ENCODE results near the gene TXNRD2. TPM values are rescaled to one million over a fixed set of nuclear protein-coding genes. Genes with fewer than 3 reads are reported as not detected.

Gene TXNRD2
- total and polyA plus RNA-seq, 2 experiments from 2014 or later: 11.2 to 12.4 TPM

GRCh38 chr22:19902245-19902715 lies 39.3 kb downstream of the TXNRD2 start:
- Histone ChIP-seq H2AFZ (no peak overlapping the region), H3K36me3 (ENCODE audit: insufficient read depth) (no peaks in the 10 kb centered on the region), H3K9me2 (ENCODE audit: insufficient read depth) (no peaks in the 10 kb centered on the region), H3F3A (replicated peaks; ENCODE audit: low read depth) (0 out of 2 replicates have a peak, but pooled peaks cover 2% of the 10 kb centered on the region), H3K27me3 (ENCODE audit: insufficient read depth) (no peaks in the 10 kb centered on the region), H4K20me1 (replicated peaks; ENCODE audit: insufficient read depth) (no peaks in the 10 kb centered on the region), H3K27ac (ENCODE audit: low read depth) (no peak overlapping the region), H3K79me2 (replicated peaks; ENCODE audit: insufficient read depth) (no peaks in the 10 kb centered on the region), H3K4me3 (no peak overlapping the region), H3K4me1 (ENCODE audit: insufficient read depth) (no peaks in the 10 kb centered on the region; the same call in 1 of the 2 replicates), H3K4me2 (no peak overlapping the region)
- peaks cover 20% of the 10 kb centered on the region for H3K4me1 Mint-ChIP-seq
- TF ChIP-seq CREB1 (CRISPR knock-in tag; IDR thresholded peaks at IDR 0.05; ENCODE audit: low read depth) (no peak), POLR2AphosphoS5 (IDR thresholded peaks at IDR 0.05; ENCODE audit: low read depth) (no peak), ETS1 (IDR thresholded peaks at IDR 0.05) (no peak), STAT1 (IDR thresholded peaks at IDR 0.05; ENCODE audit: unreplicated experiment) (no peak), NANOG (IDR thresholded peaks at IDR 0.05; ENCODE audit: borderline replicate concordance) (no peak), EZH2phosphoT487 (IDR thresholded peaks at IDR 0.05; ENCODE audit: unreplicated experiment) (no peak), REST (IDR thresholded peaks at IDR 0.05; ENCODE audit: unreplicated experiment) (no peak), CTCF (conservative IDR thresholded peaks at IDR 0.05; ENCODE audit: low read depth in 2 of 2) (no peak), ZNF331 (CRISPR knock-in tag; IDR thresholded peaks at IDR 0.05; ENCODE audit: low read depth) (no peak), ZNF114 (CRISPR knock-in tag; IDR thresholded peaks at IDR 0.05) (no peak)
- ATAC-seq (no peak), DNase-seq (ENCODE audit: low spot score) (no peak)
- peaks cover 3% of the 10 kb centered on the region; the same call in 1 of the 3 replicates for H3K36me3 Mint-ChIP-seq (ENCODE audit: low read depth)
- no peak overlapping the region for H3K27ac Mint-ChIP-seq
- H3K27me3 Mint-ChIP-seq (ENCODE audit: insufficient read depth, low read depth, poor library complexity): peaks cover 14% of the 10 kb centered on the region
- peaks cover 3% of the 10 kb centered on the region; the same call in 1 of the 3 replicates for H3K9me3 Mint-ChIP-seq
- no peak overlapping the region for H3K4me3 Mint-ChIP-seq
